Pulmonary artery endothelial cell (primary cell): ENCODE results near the gene TTC34. TPM values are rescaled to one million over a fixed set of nuclear protein-coding genes. Genes with fewer than 3 reads are reported as not detected.

ENCODE experiments used
- DNase-seq: peaks from one replicate; pipeline ENCODE4 v3.0.0-alpha.2; 2011; ENCODE audit warnings: low read depth, low spot score
- total RNA-seq: library from RNA; depleted of rRNA; stranded (reverse); fragments of >200 nt; gene quantifications from 2 replicates; pipeline ENCODE4 v1.2.3, GENCODE V29; 2014

Gene TTC34
- total RNA-seq, 1 donor from 2014 or later: 0.07 TPM

- no peak for DNase-seq
Measured at GRCh38 chr1:2812939-2813653, 11.6 kb upstream of the TTC34 start.

- no peak for DNase-seq
Measured at GRCh38 chr1:2812136-2812535, 10.6 kb upstream of the TTC34 start.

GRCh38 chr1:2811533-2811918 is 10.0 kb upstream of the TTC34 start:
- DNase-seq: no peak

- no peak for DNase-seq
Measured at GRCh38 chr1:2810899-2811532, 9.5 kb upstream of the TTC34 start.

- DNase-seq: no peak
Measured at GRCh38 chr1:2810281-2810680, 8.8 kb upstream of the TTC34 start.

GRCh38 chr1:2809656-2810055 is 8.2 kb upstream of the TTC34 start:
- DNase-seq: no peak

- no peak for DNase-seq
Measured at GRCh38 chr1:2808831-2809605, 7.5 kb upstream of the TTC34 start.

GRCh38 chr1:2808386-2808705 is 6.9 kb upstream of the TTC34 start:
- DNase-seq: no peak

- DNase-seq: no peak
Measured at GRCh38 chr1:2807678-2808385, 6.3 kb upstream of the TTC34 start.

GRCh38 chr1:2807036-2807435 is 5.5 kb upstream of the TTC34 start:
- DNase-seq: no peak

- DNase-seq: no peak
Measured at GRCh38 chr1:2806591-2806990, 5.1 kb upstream of the TTC34 start.

GRCh38 chr1:2805801-2806430 is 4.4 kb upstream of the TTC34 start:
- no peak for DNase-seq

GRCh38 chr1:2804628-2805351 is 3.3 kb upstream of the TTC34 start:
- DNase-seq: no peak

GRCh38 chr1:2803931-2804627 is 2.6 kb upstream of the TTC34 start:
- no peak for DNase-seq

- DNase-seq: no peak
Measured at GRCh38 chr1:2803086-2803930, 1.8 kb upstream of the TTC34 start.

- DNase-seq: no peak
Measured at GRCh38 chr1:2802421-2802961, 998 bp upstream of the TTC34 start.

- DNase-seq: no peak
Measured at GRCh38 chr1:2801046-2801445, 447 bp downstream of the TTC34 start.

- DNase-seq: no peak
Measured at GRCh38 chr1:2800664-2801045, 838 bp downstream of the TTC34 start.
